Prostate gland (tissue), 2 donors: ENCODE data around the gene WHRN. TPM values are rescaled to one million over a fixed set of nuclear protein-coding genes. Genes with fewer than 3 reads are reported as not detected.
A peak's percentile ranks its signal among the peaks of the same experiment; 100 is the strongest.

Source experiments
- DNase-seq: peaks from one replicate; pipeline ENCODE4 v3.0.0-alpha.2; 2019; ENCODE audit warnings: low spot score
- H3K27ac ChIP-seq, 2 donors: fragments of 200-600 bp; sonication (generic); 2 replicates each; pipeline ENCODE4 v1.5.1; 2017 to 2019
- H3K27me3 ChIP-seq: fragments of 200-600 bp; sonication (generic); replicated peaks from 2 replicates; pipeline ENCODE4 v1.5.1; 2019; ENCODE audit not compliant: insufficient read depth
- H3K36me3 ChIP-seq, 2 donors: fragments of 200-600 bp; sonication (generic); 1 replicate in 1 of 2; 2 replicates in 1 of 2; pipeline versions ENCODE4 v1.5.1 to v1.8.1; 2017 to 2019
- H3K4me1 ChIP-seq: fragments of 200-600 bp; sonication (generic); replicated peaks from 2 replicates; pipeline ENCODE4 v1.5.1; 2019
- H3K4me3 ChIP-seq, 2 donors: fragments of 200-600 bp; sonication (generic); 2 replicates each; pipeline ENCODE4 v1.5.1; 2017 to 2019
- H3K9me3 ChIP-seq: fragments of 200-600 bp; sonication (generic); 2 replicates; pipeline ENCODE4 v1.5.1; 2017
- CTCF ChIP-seq, 4 experiments: fragments of 200-600 bp in 2 of 4; fragments of 450-650 bp in 2 of 4; sonication (generic) in 2 of 4; IDR thresholded peaks; 1 replicate in 3 of 4; 2 replicates in 1 of 4; pipeline ENCODE4 v1.5.1; 2016 to 2019; ENCODE audit warnings: antibody characterized with exemption in 4 of 4, mild to moderate bottlenecking in 2 of 4, moderate library complexity in 2 of 4
- POLR2A ChIP-seq: fragments of 450-650 bp; IDR thresholded peaks from one replicate; pipeline ENCODE4 v1.6.1; 2016; ENCODE audit warnings: antibody characterized with exemption, mild to moderate bottlenecking
- POLR2AphosphoS5 ChIP-seq: sonication (generic); formaldehyde crosslinking; IDR thresholded peaks from one replicate; pipeline ENCODE4 v1.6.1; 2017; ENCODE audit warnings: antibody characterized with exemption
- WGBS: methylation state at CpG from one replicate; pipeline ENCODE4 v1.1.5; 2018; 5-methylcytosine and 5-hydroxymethylcytosine counted together
- intact Hi-C: fragments of 100-400 bp; cut with DNase I; formaldehyde crosslinking; loops from one replicate; pipeline ENCODE4 v1.14.2; 2022
- total RNA-seq, 2 donors: library from RNA; depleted of rRNA; stranded (reverse); fragments of >200 nt; gene quantifications; one replicate each; pipeline ENCODE4 v1.1.0, GENCODE V29; 2016

The WHRN gene
- total RNA-seq, 2 donors from 2014 or later: 13.8 to 102 TPM

- H3K27me3 ChIP-seq: no peaks in the 10 kb centered on the region
- H3K36me3 ChIP-seq: no peaks in the 10 kb centered on the region
- H3K4me1 ChIP-seq: no peaks in the 10 kb centered on the region
- 68% methylated on average over 2 of the region's 2 CpGs for WGBS
- no peaks in the 10 kb centered on the region for H3K9me3 ChIP-seq
- TF ChIP-seq CTCF (IDR thresholded peaks at IDR 0.05): no peak
- TF ChIP-seq POLR2A: no peak
- TF ChIP-seq POLR2AphosphoS5: no peak
- intact Hi-C loops: loop anchor here (10.0 kb wide), 2 partner anchors 84 to 614 kb away; no protein-coding TSS in a partner anchor
- H3K4me3 ChIP-seq: no peak overlapping the region
- DNase-seq: no peak
- H3K27ac ChIP-seq: no peak overlapping the region
Observed at GRCh38 chr9:114400772-114401171, 104.5 kb downstream of the WHRN start.

- H3K36me3 ChIP-seq: no peaks in the 10 kb centered on the region
- intact Hi-C loops: loop anchor here (10.0 kb wide), 2 partner anchors 85 to 615 kb away; no protein-coding TSS in a partner anchor
- no peak overlapping the region for H3K4me3 ChIP-seq
- DNase-seq: no peak
- no peaks in the 10 kb centered on the region for H3K27me3 ChIP-seq
- TF ChIP-seq CTCF (IDR thresholded peaks at IDR 0.05): no peak
- no peak for TF ChIP-seq POLR2AphosphoS5
- no peak for TF ChIP-seq POLR2A
- WGBS: 37% methylated on average over 1 of the region's 1 CpG
- no peaks in the 10 kb centered on the region for H3K9me3 ChIP-seq
- H3K4me1 ChIP-seq: peaks cover 3% of the 10 kb centered on the region
- no peak overlapping the region for H3K27ac ChIP-seq
Observed at GRCh38 chr9:114400219-114400618, 105.1 kb downstream of the WHRN start.

DNA sequence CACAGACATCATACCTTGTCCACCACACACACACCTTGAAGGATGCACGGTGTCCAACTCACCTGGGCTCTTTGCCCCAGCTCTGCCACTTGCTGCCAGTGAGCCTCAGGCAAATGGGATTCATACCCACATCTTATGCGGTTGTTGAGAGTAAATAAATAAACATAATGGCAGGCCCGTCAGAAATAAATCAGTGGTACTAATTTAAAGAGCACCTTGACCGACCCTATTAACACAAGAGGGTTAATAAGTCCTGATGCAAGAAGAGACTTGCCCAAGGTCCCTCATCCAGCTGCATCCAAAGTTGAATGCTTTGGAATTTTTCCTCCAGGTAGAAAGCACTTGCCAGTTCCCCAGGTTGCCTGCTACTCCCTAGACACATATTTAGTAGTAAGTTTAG lies 105.9 kb downstream of the WHRN start:
- no peak for TF ChIP-seq CTCF (IDR thresholded peaks at IDR 0.05)
- no peak for TF ChIP-seq POLR2AphosphoS5
- no peak for TF ChIP-seq POLR2A
- H3K4me3 ChIP-seq: no peak overlapping the region
- no peak overlapping the region for H3K27ac ChIP-seq
- H3K4me1 ChIP-seq: peaks cover 11% of the 10 kb centered on the region
- 42% methylated on average over 4 of the region's 4 CpGs for WGBS
- H3K27me3 ChIP-seq: no peaks in the 10 kb centered on the region
- no peak for DNase-seq
- intact Hi-C loops: loop anchor here (10.0 kb wide), 2 partner anchors 185 to 215 kb away; partner anchors contain the start of genes ATP6V1G1 and TMEM268
- no peaks in the 10 kb centered on the region for H3K36me3 ChIP-seq
- no peaks in the 10 kb centered on the region for H3K9me3 ChIP-seq

DNA sequence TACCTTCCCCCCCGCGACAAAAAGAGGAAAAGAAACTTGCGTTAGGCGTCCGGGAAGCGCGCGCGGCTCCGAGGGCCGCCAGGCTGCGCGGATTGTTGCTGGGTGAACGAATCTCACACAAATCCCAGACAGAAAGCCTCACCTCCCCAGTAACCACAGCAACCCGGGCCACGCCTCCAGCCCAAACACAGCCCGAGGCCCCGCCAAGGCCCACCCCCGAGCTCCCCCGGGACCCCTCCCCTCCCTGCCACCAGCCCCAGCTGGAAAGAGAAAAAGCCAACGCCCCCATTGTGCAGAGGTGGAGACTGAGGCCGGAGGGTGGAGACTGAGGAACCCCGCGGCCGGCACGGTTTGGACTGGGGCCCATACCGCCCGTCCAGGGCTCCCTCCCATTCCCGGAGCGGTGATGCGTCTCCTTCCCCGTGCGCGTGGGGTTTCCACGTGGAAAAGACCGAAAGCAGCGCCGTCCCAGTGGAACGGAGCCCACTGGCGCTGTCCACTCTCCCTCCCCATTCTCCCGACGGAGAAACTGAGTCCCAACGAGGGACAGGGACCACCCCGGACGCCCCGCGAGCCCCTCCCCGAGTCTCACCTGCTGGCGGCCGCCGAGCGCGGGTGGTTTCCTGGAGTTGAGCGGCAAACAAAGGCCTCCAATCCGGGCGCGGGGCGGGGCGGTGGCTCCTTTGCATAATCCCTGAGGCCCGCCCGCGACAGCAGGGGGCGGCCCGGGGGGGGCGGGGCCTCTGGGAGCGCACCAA lies 107.2 kb downstream of the WHRN start:
- peak; percentile 97 for DNase-seq
- intact Hi-C loops: loop anchor here (10.0 kb wide), 2 partner anchors 187 to 217 kb away; partner anchors contain the start of genes ATP6V1G1 and TMEM268
- H3K27ac ChIP-seq: peak overlapping the region; percentile 70 to 80
- H3K4me3 ChIP-seq: peak overlapping the region; percentile 56 to 81
- under 1% methylated on average over 47 of the region's 66 CpGs for WGBS
- TF ChIP-seq POLR2AphosphoS5 (peak; percentile 84), POLR2A (peak; percentile 77), CTCF (IDR thresholded peaks at IDR 0.05) (peak in 1 of 4 experiments; percentile 13)
- H3K4me1 ChIP-seq: peaks cover 11% of the 10 kb centered on the region
- no peaks in the 10 kb centered on the region for H3K27me3 ChIP-seq
- no peaks in the 10 kb centered on the region for H3K36me3 ChIP-seq
- no peaks in the 10 kb centered on the region for H3K9me3 ChIP-seq
